Hepatic stellate cell (primary cell): Measurements from ENCODE around the gene STEAP2.
"Not testable (repeated sequence)": the region's sequence is repeated elsewhere in the genome, so short reads cannot be mapped to it uniquely, and the experiment has no call there.

Source experiments
- DNase-seq: peaks from one replicate; pipeline ENCODE4 v3.0.0; 2011; ENCODE audit warnings: low spot score

STEAP2 gene

DNA sequence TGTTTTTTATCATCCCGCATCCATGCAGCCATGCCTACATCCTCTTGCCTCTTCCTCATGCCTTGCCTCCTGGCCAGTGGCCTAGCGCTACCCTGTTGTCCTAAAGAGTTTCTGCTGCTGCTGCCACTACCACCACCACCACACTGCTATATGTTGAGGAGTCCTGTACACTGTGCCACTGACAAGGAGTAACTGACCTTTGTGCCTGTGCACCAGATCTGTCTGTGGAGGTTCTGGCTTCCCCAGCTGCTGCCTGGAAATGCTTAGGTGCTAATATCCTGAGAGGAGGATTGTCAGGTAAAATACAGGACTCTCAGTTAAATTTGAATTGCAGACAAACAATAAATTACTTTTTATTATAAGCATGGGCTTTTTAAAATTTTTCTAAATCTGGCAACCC, 26.5 kb downstream of the STEAP2 start:
- no peak for DNase-seq

DNA sequence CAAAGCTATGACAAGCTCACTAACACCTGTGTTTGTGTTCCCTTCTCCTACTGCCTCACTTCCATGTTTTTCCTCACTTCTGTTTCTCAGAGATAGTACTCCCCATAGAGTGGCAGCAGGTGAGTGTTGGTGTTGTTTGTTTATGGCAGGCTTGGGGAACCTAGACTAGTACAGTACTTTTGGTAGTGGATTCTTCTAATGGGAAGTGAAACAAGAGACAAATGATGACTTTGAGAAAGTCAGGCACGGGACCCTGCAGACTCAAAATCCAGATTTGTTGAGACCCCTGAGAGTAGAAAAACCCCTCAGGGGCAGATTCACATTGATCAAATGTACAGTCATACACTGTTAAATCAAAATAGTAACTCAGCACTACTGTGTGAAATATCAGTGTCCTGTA, 27.0 kb downstream of the STEAP2 start:
- no peak for DNase-seq

DNA sequence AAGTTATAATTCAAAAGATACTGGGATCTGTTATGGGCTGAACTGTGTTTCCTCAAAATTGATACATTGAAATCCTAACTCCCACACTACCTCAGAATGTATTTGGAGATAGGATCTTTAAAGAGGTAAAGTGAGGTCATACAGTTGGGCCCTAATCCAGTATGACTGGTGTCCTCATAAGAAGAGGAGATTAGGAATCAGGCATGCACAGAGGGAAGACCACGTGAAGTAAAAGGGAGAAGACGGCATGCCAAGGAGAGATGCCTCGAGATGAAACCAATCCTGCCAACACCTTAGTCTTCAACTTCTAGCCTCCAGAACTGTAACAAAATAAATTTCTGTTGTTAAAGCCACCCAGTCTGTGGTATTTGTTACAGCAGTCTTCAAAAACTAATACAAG, 27.5 kb downstream of the STEAP2 start:
- DNase-seq, result no peak

DNA sequence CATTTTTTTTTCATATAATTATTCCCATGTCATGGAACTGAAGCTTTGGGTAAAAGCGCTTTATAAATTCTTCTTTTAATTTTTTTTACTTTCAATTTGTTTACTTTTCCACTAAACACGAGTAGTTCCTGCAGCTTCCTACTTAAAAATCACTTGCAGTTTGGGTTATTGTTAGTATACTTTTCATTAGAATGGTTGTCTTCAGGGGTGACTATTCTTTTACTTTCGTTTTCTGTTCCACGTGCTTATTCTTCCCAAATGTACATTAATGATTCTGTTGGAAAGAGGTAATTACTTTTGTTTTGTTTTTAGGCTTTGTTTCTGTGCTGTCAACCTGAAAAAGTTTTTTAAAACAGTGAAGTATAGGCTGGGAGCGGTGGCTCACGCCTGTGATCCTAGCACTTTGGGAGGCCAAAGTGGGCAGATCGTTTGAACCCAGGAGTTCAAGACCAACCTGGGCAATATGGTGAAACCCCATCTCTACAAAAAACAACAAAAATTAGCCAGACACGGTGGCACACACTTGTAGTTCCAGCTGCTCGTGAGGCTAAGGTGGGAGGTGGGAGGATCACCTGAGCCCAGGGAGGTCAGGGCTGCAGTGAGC, 28.2 kb downstream of the STEAP2 start:
- DNase-seq, result no peak

DNA sequence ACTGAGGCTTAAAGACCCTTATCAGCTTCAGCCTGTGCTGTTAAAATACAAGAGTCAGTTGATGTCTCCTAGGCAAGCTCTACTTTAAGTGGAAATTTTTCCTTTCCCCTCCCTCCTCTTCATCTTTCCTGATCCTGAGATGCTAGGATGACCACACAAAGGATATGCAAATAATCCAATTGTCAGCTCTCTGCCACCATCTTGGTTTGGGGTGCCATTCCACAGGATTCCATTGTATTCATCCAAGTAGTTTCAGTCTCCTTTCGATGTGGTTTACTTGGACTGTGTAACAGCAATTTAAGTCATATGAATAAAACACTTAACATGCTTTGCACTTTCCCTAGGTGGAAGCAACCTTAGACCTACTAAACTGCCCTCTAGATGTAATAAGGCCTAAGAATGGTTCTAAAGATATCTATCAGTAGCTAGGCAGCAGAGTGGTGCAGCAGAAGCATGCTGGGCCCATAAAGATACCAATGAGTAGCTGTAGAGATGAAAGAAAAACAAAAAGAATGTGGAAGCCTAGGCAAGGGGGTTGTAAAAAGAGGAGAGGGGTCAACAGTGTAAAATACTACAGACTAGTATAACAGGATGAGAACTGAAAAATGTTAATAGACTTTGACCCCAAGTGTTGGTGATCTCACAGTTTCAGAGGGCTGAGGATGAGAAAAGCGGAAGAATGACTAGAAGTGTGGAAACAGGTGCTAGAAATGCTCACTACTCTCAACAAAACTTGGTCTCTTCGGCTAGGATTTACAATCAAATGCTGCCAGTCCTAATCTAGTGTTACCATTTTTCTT, 31.0 kb downstream of the STEAP2 start:
- DNase-seq, result no peak

DNA sequence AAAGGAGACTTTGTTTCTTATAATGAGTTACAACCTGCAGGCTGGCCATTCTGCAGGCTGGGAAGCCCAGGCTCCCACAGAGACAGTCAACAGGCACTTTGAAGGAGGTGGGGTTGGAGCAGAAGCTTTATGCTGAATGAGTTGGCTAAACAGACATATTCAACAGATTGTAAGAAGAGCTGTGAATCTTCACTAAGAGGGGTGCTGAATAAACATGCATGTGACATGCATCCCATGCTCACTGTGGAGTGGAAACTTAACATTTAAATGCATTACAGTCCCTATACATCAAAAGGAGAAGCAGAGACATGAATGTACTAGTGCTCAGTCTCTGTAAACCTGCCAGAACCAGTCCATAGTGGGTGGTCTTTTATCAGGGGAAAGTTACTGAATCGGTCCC, 32.0 kb downstream of the STEAP2 start:
- no peak for DNase-seq

DNA sequence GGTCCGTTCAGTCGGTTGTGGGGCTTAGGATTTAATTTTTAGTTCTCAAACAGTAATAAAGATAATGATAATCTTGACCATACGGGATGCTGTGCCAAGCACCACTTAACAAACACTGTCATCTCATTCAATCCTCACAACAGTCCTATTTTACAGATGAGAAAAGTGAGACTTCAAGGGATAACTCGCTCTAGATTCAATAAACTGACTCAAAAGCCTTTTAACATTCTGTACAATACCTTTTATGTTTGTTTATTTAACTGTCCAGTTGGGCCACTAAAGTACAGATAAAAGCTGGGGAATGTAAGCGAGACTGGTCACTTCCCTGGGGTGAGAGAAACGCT, 33.0 kb downstream of the STEAP2 start:
- no peak for DNase-seq

DNA sequence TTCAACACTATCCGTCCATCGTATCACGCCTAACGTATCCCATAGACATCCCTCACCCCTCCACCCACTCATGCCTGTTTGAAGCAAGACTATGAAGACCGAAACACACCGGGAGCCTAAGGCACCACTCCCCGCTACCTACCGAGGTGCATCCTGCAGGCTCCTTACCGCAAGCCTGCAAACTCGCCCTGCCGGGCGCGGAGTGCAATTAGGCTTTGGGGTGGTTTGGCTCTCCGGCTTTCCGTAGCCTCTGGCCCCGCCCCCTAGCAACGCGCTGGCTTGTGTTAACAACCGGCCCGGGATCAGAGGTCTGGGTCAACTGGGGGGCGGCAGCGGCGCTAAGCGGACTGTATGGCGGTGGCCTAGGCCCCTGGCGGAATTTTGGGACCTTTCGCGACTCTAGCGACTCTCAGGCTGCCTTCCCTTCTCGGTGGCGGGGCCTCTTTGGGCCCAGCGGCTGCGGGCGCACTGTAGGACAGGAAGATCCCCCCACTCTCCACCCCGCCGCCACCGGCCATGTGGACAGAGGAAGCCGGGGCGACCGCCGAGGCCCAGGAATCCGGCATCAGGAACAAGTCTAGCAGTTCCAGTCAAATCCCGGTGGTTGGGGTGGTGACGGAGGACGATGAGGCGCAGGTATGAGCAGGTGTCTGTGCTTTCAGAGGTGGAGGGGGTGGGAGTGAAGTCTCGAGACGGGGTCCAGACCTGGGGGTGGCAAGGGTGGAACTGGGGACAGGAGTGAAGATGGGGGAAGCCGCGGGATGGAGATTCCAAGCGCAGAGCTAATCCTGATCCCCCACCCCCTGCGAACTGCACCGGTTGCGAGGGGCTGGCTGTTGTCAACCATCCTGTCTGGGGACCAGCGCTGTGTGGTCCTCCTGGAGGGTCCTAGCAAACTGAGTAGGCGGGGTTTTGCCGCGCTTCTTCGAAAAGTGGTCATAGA, 33.6 kb downstream of the STEAP2 start, which contains the start of gene CFAP69:
Gene CFAP69 (plus strand): TSS at position 266 of the 943 bp plus-strand sequence. CDS start 251 bp downstream, at position 517.
- peak; percentile 81 for DNase-seq

DNA sequence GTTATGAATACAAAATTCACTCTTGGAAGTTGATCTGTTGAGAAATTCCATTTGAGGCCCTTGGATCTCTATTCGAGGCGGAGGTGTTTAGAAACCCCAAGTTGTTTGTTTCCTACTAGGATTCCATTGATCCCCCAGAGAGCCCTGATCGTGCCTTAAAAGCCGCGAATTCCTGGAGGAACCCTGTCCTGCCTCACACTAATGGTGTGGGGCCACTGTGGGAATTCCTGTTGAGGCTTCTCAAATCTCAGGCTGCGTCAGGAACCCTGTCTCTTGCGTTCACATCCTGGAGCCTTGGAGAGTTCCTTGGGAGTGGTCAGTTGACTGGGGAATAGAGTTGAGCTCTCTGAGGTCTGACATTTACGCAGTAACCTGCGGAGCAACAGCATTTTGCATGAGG, 34.6 kb downstream of the STEAP2 start:
- DNase-seq, result no peak

DNA sequence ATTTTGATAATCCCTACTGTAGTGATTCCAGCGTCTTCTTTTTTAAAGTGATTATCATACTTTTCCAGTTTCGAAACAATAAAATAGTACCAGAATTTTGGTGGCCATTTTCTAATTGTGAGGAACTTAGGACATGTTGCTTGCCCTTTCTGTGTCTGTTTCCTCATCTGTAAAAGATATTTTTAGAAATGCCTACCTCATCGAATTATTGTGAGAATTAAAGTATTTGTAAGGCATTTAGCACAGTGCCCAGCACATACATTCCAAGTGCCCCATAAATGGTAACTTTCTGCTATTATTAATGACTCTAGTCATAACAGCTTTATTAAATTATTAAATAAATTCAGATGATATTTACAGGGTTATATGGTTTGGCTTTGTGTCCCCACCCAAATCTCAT, 37.2 kb downstream of the STEAP2 start:
- DNase-seq, result no peak

DNA sequence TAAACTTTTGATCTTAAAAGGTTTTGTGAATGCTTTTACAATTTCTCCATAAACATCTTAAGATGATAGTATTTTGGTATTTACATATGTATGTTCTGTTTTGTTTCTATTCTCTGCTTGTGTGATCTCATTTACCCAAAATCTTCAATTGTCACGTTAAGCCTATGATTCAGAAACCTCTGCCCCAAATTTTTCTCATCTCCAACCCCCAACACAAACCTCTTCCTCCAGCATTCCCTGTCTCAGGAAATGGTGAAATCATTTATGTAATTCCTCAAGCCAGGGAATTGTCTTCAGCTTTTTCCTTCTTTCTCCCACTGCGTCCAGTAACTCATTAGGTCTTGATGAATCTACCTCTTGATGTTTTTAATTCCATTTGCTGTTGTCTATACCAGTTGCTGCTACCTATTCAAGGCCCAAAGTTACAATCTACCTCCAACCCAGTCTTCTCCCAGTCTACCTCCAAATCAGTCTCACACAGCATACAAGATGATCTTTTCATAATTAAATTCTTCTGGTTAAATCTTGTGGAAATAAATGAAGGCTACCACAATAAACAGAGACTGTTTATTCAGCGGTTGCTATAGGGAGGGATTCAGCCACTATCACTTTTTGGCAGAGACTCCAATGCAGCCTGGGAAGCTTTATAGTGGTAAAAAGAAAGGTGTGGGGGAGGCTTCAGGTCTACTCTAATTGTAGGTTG, 39.2 kb downstream of the STEAP2 start:
- peak; percentile 31 for DNase-seq

DNA sequence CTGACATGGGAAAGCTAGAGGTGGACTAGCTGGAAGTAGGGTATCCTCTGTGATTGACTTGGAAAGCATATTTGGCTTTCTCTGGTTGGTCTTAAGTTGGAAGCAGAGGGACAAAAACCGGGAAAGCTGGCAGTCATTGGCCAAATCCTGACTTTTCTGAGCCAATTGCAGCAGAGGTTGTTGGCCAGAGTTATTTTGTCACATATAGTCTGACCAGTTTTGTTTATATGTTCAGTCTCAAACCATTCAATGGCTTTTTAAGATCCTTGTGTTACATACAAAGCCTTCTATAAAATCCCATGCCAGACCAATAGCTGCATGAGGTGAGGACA, 39.7 kb downstream of the STEAP2 start:
- no peak for DNase-seq

DNA sequence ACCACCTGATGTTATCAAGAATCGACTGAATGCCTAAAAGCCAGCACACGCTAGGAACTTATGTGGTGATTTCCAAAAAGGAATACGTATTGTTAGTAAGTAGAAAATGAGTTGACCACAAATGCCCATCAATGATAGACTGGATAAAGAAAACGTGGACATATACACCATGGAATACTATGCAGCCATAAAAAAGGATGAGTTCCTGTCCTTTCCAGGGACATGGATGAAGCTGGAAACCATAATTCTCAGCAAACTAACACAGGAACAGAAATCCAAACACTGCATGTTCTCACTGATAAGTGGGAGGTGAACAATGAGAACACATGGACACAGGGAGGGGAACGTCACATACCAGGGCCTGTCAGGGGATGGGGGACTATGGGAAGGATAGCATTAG, 44.5 kb downstream of the STEAP2 start:
- DNase-seq, result not testable (repeated sequence)

DNA sequence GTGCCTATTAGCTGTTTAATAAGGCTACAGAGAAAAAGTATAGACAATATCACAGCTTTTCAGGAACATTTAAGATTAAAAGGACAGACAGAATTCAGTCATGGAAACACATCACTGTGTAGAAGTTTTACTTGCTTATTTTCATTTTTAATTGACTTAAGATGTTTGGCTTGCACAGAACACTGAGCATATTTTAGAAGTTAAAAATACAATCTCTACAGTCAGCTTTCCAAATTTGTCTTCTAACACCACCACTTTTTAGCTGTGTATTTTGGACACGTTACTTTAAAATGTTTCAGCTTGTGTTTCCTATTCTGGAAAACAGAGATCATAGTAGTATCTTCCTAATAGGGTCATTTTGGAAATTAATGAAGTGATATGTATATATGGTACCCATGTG, 45.2 kb downstream of the STEAP2 start:
- no peak for DNase-seq

DNA sequence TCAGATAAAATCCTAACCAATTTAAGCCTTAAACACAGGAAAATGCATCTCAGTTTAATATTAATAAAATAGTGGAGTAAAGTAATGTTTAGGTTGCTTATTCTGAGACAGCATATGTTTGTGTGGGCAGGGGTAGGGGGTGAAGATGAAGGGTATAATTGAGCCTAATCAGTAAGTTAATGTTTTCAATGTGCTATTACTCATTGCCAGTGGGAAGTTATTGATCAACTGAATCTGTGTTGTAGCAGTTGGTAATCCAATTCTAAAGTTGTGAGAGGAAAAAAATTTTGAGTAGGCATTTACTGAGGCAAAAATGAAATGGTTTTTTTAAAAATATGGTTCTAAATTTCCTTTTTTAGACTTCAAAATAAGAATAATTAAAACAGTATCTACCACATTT, 49.9 kb downstream of the STEAP2 start:
- no peak for DNase-seq

DNA sequence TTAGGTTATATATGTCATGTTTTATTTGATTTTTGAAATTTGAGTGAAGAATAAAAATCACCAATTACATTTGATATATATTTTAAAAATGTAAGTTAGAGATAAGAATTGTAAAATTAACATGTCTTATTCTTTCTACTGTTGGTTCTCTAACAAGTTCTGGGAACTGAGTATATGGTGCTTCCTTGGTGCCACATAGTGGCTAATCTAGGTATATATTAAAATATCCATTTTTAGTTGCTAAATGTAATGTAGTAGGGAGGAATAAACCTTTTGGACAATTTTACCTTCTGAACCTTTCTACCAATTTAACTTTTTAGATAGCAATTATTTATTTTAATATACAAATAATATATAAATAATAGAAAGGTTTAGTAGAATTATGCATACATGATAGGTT, 50.9 kb downstream of the STEAP2 start:
- DNase-seq, result no peak

DNA sequence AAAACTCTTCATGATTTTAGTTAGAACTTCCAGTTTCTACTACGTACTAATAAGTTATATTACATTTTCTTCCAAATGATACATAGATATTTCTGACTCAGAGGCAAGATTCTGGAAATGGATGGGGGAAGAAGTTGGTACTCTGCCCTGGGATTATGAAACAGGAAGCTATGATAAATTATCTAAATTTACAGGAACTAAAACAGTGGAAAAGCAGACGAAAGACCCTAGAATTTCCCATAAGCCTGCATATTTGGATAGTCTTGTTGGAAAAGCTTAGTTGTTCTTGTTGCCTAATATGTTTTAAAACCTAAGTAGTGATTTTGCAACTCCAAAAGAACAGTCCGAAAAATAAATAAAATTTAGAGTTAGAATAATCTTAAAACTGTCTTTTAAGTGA, 55.3 kb downstream of the STEAP2 start:
- DNase-seq, result no peak

DNA sequence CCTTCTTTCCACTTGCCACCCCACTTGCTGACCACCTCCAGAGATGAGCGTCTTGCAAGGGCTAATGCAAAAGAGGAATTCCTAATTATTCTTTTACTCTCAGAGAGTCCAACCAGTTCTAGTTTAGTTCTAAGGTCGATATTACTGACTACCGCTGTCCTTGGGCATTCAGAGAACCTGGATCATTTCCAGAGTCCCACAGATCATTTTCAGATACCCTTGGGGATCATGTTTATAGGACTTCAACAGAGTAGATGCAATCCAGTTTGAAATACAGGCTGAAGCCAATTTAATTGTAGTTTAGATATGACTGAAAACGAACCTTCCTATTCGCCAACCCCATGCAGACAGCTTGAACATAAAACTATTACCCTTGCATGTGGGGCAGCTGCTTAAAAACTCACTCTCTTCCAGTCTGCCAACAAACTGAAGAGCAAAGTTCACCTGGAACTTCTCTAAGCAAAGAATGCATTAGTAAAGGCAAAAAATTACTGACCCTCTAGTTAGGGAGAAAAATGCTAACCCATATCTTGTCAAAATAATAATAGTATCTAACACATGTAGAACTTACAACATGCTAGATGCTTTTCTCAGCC, 55.8 kb downstream of the STEAP2 start:
- DNase-seq, result no peak

DNA sequence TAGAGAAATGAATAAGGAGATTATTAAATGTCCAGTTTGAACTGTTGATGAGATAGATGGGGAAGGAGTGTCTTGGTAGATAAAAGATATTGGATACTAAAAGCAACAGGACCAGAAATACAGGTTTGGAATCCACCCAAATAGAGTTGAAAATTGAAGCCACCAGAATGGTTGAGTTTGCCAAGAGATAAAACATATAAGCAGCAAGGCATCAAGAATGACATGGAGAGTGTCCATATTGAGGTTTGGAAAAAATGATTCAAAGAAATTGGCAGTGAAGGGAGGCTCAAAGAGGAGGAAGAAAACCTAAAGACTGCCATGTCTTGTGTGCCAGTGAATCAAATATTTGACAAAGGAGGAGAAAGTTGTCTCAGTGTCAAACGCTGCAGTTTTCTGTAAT, 57.6 kb downstream of the STEAP2 start:
- DNase-seq, result no peak

DNA sequence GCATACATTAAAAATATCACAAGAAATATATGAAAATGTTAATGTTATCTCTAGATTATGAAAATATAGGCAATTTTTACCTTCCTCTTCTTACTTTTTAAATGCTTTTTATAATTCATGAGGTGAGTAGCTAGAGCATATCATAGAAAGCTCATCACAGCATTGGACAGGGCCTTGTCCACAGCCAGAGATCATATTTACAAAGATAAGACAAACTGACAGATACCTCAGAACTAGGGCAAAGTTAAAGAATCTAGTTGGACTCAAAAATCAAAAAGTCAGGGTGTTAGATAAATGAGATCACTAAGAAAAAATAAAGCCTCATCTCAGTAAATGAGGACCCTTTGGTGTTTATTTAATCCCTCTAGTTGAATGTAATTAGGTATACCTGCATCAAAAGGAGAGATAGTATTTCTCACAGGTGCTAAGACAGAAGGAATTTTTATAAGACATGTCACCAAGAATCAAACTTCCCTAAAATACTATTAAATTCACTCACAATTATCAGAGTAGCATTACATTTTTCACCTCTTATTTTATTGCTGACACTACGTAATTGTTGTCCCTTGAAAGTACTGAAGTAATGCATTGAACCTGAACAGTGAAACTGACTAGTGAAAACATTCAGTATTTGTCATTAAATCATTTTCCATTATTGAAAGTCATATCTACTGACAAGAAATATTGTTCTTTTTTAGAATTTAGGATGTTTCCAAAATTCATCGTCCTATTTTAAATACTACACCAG, 59.1 kb downstream of the STEAP2 start:
- no peak for DNase-seq

DNA sequence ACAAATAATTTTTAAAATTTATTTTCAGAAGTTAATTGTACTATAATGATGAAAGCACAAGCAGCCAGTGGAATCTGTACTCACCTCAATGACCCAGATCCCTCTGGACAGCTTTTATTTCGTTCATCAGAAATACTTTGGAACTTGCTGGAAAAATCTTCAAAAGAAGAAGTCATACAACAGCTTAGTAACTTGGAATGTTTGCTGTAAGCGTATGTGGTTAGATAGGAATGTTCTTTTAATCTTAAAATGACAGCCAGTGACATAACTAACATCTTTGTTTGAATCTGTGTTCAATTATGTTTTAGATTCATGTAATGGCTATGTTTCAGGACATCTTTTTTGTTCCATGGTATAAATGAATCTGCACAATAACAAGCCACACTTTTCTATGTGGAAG, 60.2 kb downstream of the STEAP2 start:
- peak; percentile 19 for DNase-seq
